Measurements from ENCODE around the gene ASCL4. TPM values are rescaled to one million over a fixed set of nuclear protein-coding genes. Genes with fewer than 3 reads are reported as not detected.

Gene ASCL4
- total RNA-seq, 4 donors from 2014 or later = 0.13 TPM; not detected in 3

DNA sequence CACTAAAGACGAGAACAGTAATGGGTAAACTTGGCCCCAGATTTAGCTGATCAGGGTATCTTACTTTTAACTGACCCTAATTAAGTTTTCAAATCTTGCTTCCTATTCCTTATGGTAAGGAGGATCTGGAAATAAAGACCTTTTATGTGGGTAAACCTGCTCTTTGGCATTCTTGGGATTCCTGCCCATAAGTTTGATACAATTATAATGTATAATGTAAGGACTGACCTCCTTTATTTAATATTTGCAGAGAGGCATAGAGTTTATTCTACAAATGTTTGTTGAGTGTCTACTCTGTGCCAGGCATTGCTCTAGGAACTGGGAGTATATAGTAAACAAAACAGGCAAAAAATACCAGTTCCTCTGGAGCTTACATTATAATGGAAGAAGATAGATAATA, 9.2 kb upstream of the ASCL4 start:
- WGBS, 2 donors = 76 to 90% methylated on average over 1 of the region's 1 CpG
- intact Hi-C loops (cut with DNase I; ENCODE audit: low total_unique reads) = no loop called here
- DNase-seq (ENCODE audit: low spot score in 2 of 2) = no peak
- TF ChIP-seq CTCF (IDR thresholded peaks at IDR 0.05) = no peak
- TF ChIP-seq POLR2A (IDR thresholded peaks at IDR 0.05) = no peak
- H3K4me3 ChIP-seq (ENCODE audit: low read depth, poor library complexity, severe bottlenecking) = no peak overlapping the region

GRCh38 chr12:107767466-107767865, 7.0 kb upstream of the ASCL4 start:
- intact Hi-C loops (cut with DNase I; ENCODE audit: low total_unique reads) = no loop called here
- 75 to 80% methylated on average over 5 of the region's 5 CpGs for WGBS, 2 donors

GRCh38 chr12:107775093-107775721, 703 bp downstream of the ASCL4 start:
- H3K4me3 ChIP-seq (ENCODE audit: low read depth, poor library complexity, severe bottlenecking) = no peak overlapping the region
- no peak for DNase-seq (ENCODE audit: low spot score in 2 of 2)
- no peak for TF ChIP-seq CTCF (IDR thresholded peaks at IDR 0.05)
- TF ChIP-seq POLR2A (IDR thresholded peaks at IDR 0.05) = no peak
- WGBS, 2 donors = 2 to 5% methylated on average over 31 to 33 of the region's 66 CpGs
- intact Hi-C loops (cut with DNase I; ENCODE audit: low total_unique reads) = no loop called here

More at GRCh38 chr12:107767466-107767865, 7.0 kb upstream of the ASCL4 start:
- H3K4me3 ChIP-seq (ENCODE audit: low read depth, poor library complexity, severe bottlenecking) = no peak overlapping the region
- no peak for TF ChIP-seq POLR2A (IDR thresholded peaks at IDR 0.05)
- no peak for TF ChIP-seq CTCF (IDR thresholded peaks at IDR 0.05)
- DNase-seq (ENCODE audit: low spot score in 2 of 2) = no peak

DNA sequence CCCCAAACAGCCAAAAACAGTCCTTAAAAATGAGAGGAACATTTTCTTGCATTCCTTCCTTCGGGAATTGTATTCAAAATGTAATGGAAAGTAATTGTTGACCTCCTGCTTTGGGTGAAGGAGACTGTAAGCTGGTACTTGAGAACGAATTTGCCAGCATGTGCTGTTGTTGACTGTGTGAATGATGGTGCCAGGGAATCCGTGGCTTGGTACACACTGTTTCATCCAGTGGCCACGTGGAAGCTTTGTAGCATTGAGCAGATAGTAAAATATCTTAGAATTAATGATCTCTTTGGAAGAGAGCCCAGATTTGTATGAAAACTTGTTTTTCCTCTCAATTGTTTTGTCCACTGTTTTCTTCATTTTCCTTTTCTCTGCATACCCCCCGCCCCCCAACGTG, 1.7 kb downstream of the ASCL4 start:
- DNase-seq (ENCODE audit: low spot score in 2 of 2) = no peak
- no peak overlapping the region for H3K4me3 ChIP-seq (ENCODE audit: low read depth, poor library complexity, severe bottlenecking)
- no peak for TF ChIP-seq CTCF (IDR thresholded peaks at IDR 0.05)
- intact Hi-C loops (cut with DNase I; ENCODE audit: low total_unique reads) = no loop called here
- 30 to 40% methylated on average over 6 of the region's 6 CpGs for WGBS, 2 donors

GRCh38 chr12:107778383-107779025, 4.0 kb downstream of the ASCL4 start:
- WGBS, 2 donors = 23 to 25% methylated on average over 11 of the region's 11 CpGs
- peak in 1 of 2 donors; percentile 21 for DNase-seq (ENCODE audit: low spot score in 2 of 2)
- H3K4me3 ChIP-seq (ENCODE audit: low read depth, poor library complexity, severe bottlenecking) = no peak overlapping the region
- intact Hi-C loops (cut with DNase I; ENCODE audit: low total_unique reads) = no loop called here
- no peak for TF ChIP-seq POLR2A (IDR thresholded peaks at IDR 0.05)
- TF ChIP-seq CTCF (IDR thresholded peaks at IDR 0.05) = no peak

Measured in lower leg skin (tissue), 4 donors.